Epithelial cell of prostate (primary cell): ENCODE data around the gene FBXW5.

Experiments
- DNase-seq: peaks from one replicate; pipeline ENCODE4 v3.0.0-alpha.2; 2011; ENCODE audit warnings: low read depth, low spot score
- H3K27ac ChIP-seq: fragments of 450-650 bp; 2 replicates; pipeline ENCODE4 v1.5.1; 2017; ENCODE audit warnings: mild to moderate bottlenecking

Gene FBXW5, protein sequence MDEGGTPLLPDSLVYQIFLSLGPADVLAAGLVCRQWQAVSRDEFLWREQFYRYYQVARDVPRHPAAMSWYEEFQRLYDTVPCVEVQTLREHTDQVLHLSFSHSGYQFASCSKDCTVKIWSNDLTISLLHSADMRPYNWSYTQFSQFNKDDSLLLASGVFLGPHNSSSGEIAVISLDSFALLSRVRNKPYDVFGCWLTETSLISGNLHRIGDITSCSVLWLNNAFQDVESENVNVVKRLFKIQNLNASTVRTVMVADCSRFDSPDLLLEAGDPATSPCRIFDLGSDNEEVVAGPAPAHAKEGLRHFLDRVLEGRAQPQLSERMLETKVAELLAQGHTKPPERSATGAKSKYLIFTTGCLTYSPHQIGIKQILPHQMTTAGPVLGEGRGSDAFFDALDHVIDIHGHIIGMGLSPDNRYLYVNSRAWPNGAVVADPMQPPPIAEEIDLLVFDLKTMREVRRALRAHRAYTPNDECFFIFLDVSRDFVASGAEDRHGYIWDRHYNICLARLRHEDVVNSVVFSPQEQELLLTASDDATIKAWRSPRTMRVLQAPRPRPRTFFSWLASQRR

GRCh38 chr9:136944519-136945332 lies at the start of gene FBXW5, which contains the start of gene C8G:
FBXW5 (minus strand) TSS chr9:136944738; CDS start chr9:136944083, 655 bp downstream.
C8G (plus strand) TSS chr9:136945243; CDS start chr9:136945321, 78 bp downstream.
- DNase-seq, result peak; percentile 41
- H3K27ac ChIP-seq, result peak within 1 kb of the TSS; percentile 77

DNA sequence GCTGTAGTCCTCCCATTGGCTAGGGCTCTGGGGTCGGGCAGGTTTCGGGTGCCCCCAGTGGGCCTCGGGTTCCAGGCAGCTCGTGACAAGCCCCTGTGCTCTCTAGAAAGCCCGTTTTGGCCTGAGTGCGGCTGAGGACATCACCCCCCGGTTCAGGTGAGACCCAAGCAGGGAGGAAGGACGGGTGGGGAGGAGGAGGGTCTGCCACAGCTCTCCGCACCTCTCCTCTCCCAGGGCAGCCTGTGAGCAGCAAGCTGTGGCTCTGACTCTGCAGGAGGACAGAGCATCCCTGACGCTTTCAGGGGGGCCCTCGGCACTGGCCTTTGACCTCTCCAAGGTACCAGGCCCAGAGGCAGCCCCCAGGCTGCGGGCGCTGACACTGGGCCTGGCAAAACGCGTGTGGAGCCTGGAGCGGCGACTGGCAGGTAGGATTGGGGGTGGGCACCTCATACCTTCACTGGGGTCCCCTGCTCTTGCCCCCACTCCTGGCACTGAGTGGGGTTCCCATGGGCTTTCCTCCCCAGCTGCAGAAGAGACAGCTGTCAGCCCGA lies 48.4 kb upstream of the FBXW5 start:
- DNase-seq, result no peak
- peak overlapping the region; percentile 78 for H3K27ac ChIP-seq

DNA sequence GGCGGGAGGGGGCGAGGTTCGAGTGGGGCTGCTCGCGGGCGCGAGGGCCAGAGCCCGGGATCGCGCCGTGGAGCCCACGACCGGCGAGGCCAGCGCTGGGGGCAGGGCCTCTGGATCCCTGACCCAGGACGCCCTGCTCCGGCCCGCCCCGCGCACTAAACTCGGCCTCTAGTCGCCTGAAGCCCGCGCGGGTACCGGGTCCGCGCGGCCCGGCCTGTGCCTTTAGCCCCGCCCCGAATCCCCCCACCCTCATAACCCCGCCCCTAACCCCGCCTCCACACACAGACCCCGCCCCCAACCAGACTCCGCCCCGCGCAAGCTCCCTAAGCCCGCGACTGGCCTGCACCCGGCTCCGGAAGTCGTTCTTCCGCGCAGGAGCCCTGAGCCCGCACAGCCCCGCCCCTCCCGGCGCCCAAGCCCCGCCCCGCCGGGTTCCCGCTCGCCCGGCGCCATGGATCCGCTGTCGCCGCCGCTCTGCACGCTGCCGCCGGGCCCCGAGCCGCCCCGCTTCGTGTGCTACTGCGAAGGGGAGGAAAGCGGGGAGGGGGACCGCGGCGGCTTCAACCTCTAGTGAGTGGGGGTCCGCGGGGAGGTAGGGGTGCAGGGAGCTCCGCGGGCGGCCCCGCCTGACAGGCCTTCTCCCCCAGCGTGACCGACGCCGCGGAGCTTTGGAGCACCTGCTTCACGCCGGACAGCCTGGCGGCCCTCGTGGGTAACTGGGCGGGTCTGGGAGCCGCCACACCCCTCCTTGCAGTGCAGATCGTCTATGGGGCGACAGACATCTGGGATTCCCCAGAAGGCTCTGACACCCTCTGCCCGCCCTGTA lies 47.7 kb upstream of the FBXW5 start, which contains the start of gene PAXX:
Gene PAXX, plus strand, starts transcription at position 430 of the 826 bp plus-strand sequence. Its CDS starts 22 bp downstream, at position 452.
- DNase-seq, result peak; percentile 34
- peak within 1 kb of the TSS; percentile 78 for H3K27ac ChIP-seq

DNA sequence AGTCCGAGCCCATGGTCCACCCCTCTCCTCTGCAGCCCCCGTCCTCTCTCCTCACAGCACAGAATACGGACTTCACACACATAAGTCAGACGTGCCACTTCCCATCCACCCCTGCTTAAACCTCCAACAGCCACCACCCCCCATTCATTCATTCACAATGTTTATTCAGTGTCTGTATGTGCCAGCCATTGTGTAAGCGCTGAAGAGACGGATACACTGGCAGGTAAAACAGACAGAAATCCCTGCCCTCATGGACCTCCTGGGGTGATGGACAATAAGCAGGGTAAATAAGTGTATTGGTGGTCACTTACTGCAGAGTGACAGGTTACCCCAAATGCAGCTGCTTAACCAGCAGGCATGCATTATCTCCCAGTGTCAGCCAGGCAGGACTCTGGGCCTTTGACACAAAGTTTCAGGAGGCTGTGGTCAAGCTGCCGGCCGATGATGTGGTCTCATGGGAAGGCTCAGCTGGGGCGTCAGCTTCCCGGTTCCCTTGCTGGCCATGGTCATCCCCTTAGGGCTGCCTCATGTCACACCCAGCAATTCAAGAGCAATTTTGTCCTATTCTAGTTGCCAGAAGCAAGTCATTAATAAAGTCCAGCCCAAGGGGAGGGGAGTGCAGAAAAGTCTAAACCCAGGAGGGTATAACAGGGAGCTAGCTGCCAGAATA lies 45.8 kb upstream of the FBXW5 start:
- no peak for DNase-seq
- no peak overlapping the region for H3K27ac ChIP-seq

GRCh38 chr9:136988872-136989271 lies 44.3 kb upstream of the FBXW5 start:
- no peak for DNase-seq
- no peak overlapping the region for H3K27ac ChIP-seq

DNA sequence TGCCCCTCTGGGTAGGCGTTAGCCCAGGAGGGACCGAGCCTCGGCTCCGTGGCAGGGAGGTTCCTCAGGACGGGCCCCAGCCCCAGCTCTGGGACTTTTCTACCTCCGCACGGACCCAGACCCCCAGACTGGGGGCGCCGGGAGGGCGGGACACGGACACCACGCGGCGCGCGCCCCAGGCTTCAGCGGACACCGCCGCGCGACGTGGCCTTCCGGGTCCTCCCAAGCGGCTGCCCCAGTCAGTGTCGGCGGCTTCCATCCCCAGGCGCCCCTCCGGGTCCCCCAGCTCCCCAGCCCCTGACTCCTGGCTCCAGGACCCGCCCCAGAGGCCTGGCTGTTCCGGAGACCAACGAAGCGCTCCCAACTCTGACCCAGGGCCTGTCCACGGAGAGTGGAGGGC lies 41.3 kb upstream of the FBXW5 start:
- DNase-seq, result no peak
- H3K27ac ChIP-seq, result no peak overlapping the region

DNA sequence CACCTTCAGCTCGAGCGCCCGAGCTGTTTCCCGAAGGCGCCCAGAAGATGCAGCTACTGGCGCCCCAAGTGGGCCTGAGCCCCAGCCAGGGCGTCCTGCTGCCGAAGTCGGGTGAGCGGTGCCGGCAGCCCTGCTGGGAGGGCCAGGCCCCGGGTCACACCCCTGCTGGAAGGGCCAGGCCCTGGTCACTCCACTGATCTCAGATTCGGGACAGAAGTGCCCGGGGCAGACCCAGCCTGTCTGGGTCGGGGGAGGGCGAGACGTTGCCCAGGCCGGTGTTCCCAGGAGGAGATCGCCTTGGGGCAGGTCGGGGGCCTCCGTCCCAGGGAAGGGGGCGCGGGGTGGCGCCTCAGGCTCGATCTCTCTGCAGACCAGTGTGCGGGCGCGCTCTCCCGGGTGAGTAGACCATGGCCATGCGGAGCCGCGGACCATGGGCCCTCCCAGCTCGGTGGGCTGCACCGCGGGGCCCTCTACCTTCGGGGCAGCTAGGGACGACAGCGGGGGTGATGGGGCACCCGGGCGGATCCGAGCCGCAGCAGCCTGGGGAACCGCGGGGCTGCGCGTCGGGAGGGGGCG lies 40.6 kb upstream of the FBXW5 start:
- H3K27ac ChIP-seq, result no peak overlapping the region
- no peak for DNase-seq

GRCh38 chr9:136984464-136985026 lies 40.0 kb upstream of the FBXW5 start:
- no peak overlapping the region for H3K27ac ChIP-seq
- no peak for DNase-seq

DNA sequence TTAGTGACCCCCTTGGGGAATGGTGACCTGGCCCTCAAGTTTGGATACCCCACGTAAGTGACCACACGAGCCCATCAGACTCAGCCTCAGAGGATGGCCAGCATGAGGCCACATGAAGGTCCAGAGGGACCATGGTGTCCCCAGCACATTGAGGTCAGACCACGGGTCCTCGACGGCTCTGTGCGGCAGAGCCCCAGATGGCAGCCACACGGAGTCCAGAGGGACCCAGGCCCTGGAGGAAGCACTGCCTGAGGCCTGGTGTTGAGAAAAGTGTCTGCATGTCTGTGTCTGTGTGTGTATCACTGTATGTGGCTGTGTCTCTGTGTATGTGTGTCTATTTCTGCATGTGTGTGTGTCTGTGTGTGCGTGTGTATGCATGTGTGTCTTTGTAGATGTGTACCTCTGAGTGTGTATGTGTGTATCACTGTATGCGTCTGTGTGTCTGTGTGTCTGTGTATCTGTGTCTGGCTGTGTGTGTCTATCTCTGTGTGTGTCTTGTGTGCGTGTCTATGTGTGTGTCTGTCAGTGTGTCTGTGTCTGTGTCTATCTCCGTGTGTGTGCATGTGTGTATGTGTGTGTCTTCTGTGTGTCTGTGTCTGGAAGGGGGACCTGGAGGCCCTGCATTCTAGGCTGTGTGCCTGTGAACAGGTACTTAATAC lies 39.2 kb upstream of the FBXW5 start:
- DNase-seq, result no peak
- no peak overlapping the region for H3K27ac ChIP-seq

GRCh38 chr9:136983167-136983566 lies 38.6 kb upstream of the FBXW5 start:
- no peak for DNase-seq
- no peak overlapping the region for H3K27ac ChIP-seq

GRCh38 chr9:136982232-136983051 lies 37.9 kb upstream of the FBXW5 start, which contains the start of gene LCNL1:
LCNL1 (plus strand) TSS chr9:136982993; CDS start chr9:136983587, 594 bp downstream.
- no peak for DNase-seq
- H3K27ac ChIP-seq, result no peak within 1 kb of the TSS

DNA sequence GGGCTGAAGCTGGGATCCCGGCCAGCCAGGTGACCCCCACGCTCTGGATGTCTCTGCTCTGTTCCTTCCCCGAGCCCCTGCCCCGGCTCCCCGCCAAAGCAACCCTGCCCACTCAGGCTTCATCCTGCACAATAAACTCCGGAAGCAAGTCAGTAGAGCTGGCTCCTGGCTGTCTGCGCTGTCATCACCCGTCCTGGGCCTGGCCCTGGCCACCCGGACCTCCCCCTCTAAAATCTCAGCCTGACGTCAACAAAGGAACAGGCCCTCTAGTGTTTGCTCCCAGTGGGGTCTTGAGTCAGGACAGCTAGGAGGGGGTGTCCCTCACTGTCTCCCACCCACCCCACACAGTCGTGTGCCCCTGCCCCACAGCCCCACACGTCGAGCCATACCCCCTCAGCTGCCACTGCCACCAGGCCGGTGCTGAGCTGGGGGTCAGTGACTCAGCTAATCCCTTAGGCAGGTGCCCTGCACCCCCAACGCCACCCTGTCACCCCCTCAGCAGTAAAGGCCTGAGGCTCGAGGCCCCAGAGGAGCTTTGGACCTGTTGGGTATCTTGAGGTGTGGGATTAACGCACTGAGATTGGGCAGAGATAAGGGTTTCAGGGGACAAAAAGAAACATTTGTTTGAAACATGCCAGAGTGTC lies 37.2 kb upstream of the FBXW5 start:
- no peak for DNase-seq
- no peak overlapping the region for H3K27ac ChIP-seq

GRCh38 chr9:136980669-136981478 lies 36.3 kb upstream of the FBXW5 start:
- H3K27ac ChIP-seq, result no peak overlapping the region

DNA sequence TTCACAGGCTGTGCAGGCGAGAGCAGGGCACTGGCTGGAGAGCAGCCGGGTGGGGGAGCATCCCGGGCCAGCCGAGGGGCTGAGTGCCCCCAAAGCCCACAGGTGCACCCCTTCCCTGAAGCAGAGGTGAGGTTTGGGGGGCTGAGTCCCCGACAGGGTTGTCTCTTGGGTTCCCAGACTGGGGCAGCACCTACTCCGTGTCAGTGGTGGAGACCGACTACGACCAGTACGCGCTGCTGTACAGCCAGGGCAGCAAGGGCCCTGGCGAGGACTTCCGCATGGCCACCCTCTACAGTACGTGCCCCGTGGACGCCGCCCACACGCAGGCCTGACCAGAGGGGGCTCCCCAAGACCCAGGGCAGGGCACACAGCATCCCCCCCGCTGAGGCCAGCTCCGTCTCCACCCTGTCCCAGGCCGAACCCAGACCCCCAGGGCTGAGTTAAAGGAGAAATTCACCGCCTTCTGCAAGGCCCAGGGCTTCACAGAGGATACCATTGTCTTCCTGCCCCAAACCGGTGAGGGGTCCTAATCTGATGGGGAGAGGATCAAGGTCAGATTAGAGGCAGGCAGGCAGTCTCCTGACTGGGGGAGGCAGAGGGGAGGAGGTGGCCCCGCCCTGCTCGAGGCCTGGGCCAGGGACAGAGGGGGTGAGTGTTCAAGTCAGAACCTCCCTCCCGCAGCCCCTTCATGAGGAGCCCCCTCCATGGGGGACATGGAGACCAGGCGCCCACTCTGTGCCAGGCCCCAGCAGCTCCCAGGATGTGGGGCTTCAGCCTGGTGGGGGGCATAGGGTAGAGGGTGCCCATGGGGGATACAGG lies 35.4 kb upstream of the FBXW5 start:
- DNase-seq, result no peak

More at GRCh38 chr9:136980669-136981478, 36.3 kb upstream of the FBXW5 start:
- DNase-seq, result no peak

More for the DNA sequence above, 35.4 kb upstream of the FBXW5 start:
- H3K27ac ChIP-seq, result no peak overlapping the region
